OCI-LY7 (cell line): ENCODE results near the gene FCRLB. TPM values are rescaled to one million over a fixed set of nuclear protein-coding genes. Genes with fewer than 3 reads are reported as not detected.
"Not testable (repeated sequence)": the region's sequence is repeated elsewhere in the genome, so short reads cannot be mapped to it uniquely, and the experiment has no call there.

Experiments
- BruUV-seq: library from RNA; stranded (reverse); fragments of 400-500 nt; replicated peaks from 2 replicates; lab custom pipeline; 2021; lab: Mats Ljungman, UMichigan
- CTCF ChIA-PET: fragments of 300-600 bp; sonication (Branson Sonifier 250); formaldehyde crosslinking; loops from one replicate; lab custom pipeline; 2022; ENCODE audit warnings: antibody characterized with exemption; ENCODE audit not compliant: unreplicated experiment; lab: Charles Lee
- POLR2A ChIA-PET: fragments of 300-600 bp; sonication (Branson Sonifier 250); formaldehyde crosslinking; loops from one replicate; lab custom pipeline; 2022; ENCODE audit warnings: antibody characterized with exemption; lab: Charles Lee
- DNase-seq: peaks from one replicate; pipeline ENCODE4 v3.0.0-alpha.2; 2015; ENCODE audit warnings: low spot score
- H2AFZ ChIP-seq: fragments of 200-600 bp; sonication (generic), shearing (Covaris generic); 2 replicates; pipeline ENCODE4 v1.6.1; 2014; ENCODE audit warnings: mild to moderate bottlenecking, antibody characterized with exemption, low read length, moderate library complexity
- H3K27ac ChIP-seq: fragments of 200-600 bp; sonication (generic); 2 replicates; pipeline ENCODE4 v1.5.1; 2014; ENCODE audit warnings: mixed run types, low read depth, mild to moderate bottlenecking, moderate library complexity, low read length, inconsistent platforms; ENCODE audit not compliant: poor library complexity, severe bottlenecking
- H3K36me3 ChIP-seq: fragments of 200-600 bp; sonication (generic); 2 replicates; pipeline ENCODE4 v1.6.1; 2014; ENCODE audit warnings: mild to moderate bottlenecking, antibody characterized with exemption, low read length, moderate library complexity, mixed read lengths; ENCODE audit not compliant: insufficient read depth
- H3K4me1 ChIP-seq: fragments of 200-600 bp; sonication (generic); 2 replicates; pipeline ENCODE4 v1.5.1; 2014; ENCODE audit warnings: mild to moderate bottlenecking, low read length; ENCODE audit not compliant: insufficient read depth, poor library complexity, severe bottlenecking
- H3K4me2 ChIP-seq: fragments of 200-600 bp; sonication (generic); 2 replicates; pipeline ENCODE4 v1.6.1; 2014; ENCODE audit warnings: mild to moderate bottlenecking, low read length
- H3K4me3 ChIP-seq: fragments of 200-600 bp; sonication (generic); 2 replicates; pipeline ENCODE4 v1.5.1; 2014; ENCODE audit warnings: mild to moderate bottlenecking, low read depth, low read length; ENCODE audit not compliant: poor library complexity, severe bottlenecking
- H3K79me2 ChIP-seq: fragments of 200-600 bp; sonication (generic); 2 replicates; pipeline ENCODE4 v1.6.1; 2016; ENCODE audit warnings: low read depth, mild to moderate bottlenecking, low read length, moderate library complexity, mixed read lengths; ENCODE audit not compliant: insufficient read depth
- H3K9me2 ChIP-seq: fragments of 200-600 bp; sonication (generic); 2 replicates; pipeline ENCODE4 v1.6.1; 2016; ENCODE audit warnings: mild to moderate bottlenecking, low read length, mixed read lengths; ENCODE audit not compliant: insufficient read depth
- H3K9me3 ChIP-seq: fragments of 200-600 bp; sonication (generic); 2 replicates; pipeline ENCODE4 v1.6.1; 2014; ENCODE audit warnings: mild to moderate bottlenecking, mixed run types, low read length, mixed read lengths
- H4K20me1 ChIP-seq: fragments of 200-600 bp; sonication (generic); 2 replicates; pipeline ENCODE4 v1.6.1; 2014; ENCODE audit warnings: mild to moderate bottlenecking, antibody characterized with exemption, low read length, moderate library complexity, mixed read lengths; ENCODE audit not compliant: insufficient read depth
- CTCF ChIP-seq: fragments of 200-600 bp; sonication (generic); conservative IDR thresholded peaks from 2 replicates; pipeline ENCODE4 v1.5.1; 2014; ENCODE audit warnings: mild to moderate bottlenecking, antibody characterized with exemption, low read length, moderate library complexity, mixed read lengths
- EZH2phosphoT487 ChIP-seq: fragments of 200-600 bp; sonication (generic); IDR thresholded peaks from 2 replicates; pipeline ENCODE4 v1.6.1; 2018; ENCODE audit warnings: low read depth, borderline replicate concordance, mild to moderate bottlenecking, mixed run types, antibody characterized with exemption, low read length, moderate library complexity, mixed read lengths
- intact Hi-C: fragments of 100-400 bp; cut with micrococcal nuclease; formaldehyde crosslinking; loops from one replicate; pipeline ENCODE4 v1.10.0; 2022; ENCODE audit not compliant: unreplicated experiment
- total RNA-seq, 2 experiments: library from RNA; depleted of rRNA in 1 of 2; stranded (reverse); fragments of >200 nt in 1 of 2; shearing (Covaris generic) in 1 of 2; gene quantifications; 2 replicates each; pipeline ENCODE4 v1.2.3, GENCODE V29; 2014 to 2022

Gene FCRLB
- total RNA-seq, 2 experiments from 2014 or later: 2.6 to 3.8 TPM

GRCh38 chr1:161723459-161724141 is 2.3 kb downstream of the FCRLB start:
- intact Hi-C loops: no loop called here
- POLR2A ChIA-PET: interaction anchor here (0.9 to 3.5 kb wide), 2 partner anchors 10 to 16 kb away, joined by 7 to 20 read pairs; partner anchors contain the start of gene FCRLA
- no peak overlapping the region for H3K4me3 ChIP-seq
- no peak overlapping the region for H2AFZ ChIP-seq
- no peaks in the 10 kb centered on the region for H3K36me3 ChIP-seq
- BruUV-seq: no TSS peak
- H3K79me2 ChIP-seq: no peaks in the 10 kb centered on the region
- no peaks in the 10 kb centered on the region for H3K9me2 ChIP-seq
- peak overlapping the region; percentile 5; the same call in 1 of the 2 replicates for H3K4me2 ChIP-seq
- no peak for TF ChIP-seq EZH2phosphoT487
- TF ChIP-seq CTCF: no peak
- no peaks in the 10 kb centered on the region for H4K20me1 ChIP-seq
- H3K4me1 ChIP-seq: peaks cover 66% of the 10 kb centered on the region
- CTCF ChIA-PET: no interaction called here
- DNase-seq: no peak
- no peak overlapping the region for H3K27ac ChIP-seq
- H3K9me3 ChIP-seq: no peaks in the 10 kb centered on the region

- H3K9me3 ChIP-seq, H3K9me2 ChIP-seq, BruUV-seq, DNase-seq, H3K36me3 ChIP-seq, intact Hi-C loops, H3K79me2 ChIP-seq, H4K20me1 ChIP-seq: not testable (repeated sequence)
- Histone ChIP-seq H3K4me3 (peak overlapping the region; percentile 77), H2AFZ (peak overlapping the region; percentile 34; the same call in 1 of the 2 replicates), H3K27ac (peak overlapping the region; percentile 61), H3K4me1 (peaks cover 50% of the 10 kb centered on the region), H3K4me2 (peak overlapping the region; percentile 84)
- ChIA-PET POLR2A (interaction anchor here (0.9 to 3.8 kb wide), 5 partner anchors 9 to 41 kb away, joined by 3 to 44 read pairs (median 31); partner anchors contain the start of genes ATF6 and FCRLA), CTCF (interaction anchor here (0.8 to 1.1 kb wide), 2 partner anchors 11 to 23 kb away, joined by 3 read pairs; no protein-coding TSS in a partner anchor)
These were observed 4.0 kb downstream of the FCRLB start for GRCh38 chr1:161725258-161725907.

- Histone ChIP-seq H3K4me1 (peaks cover 44% of the 10 kb centered on the region), H3K79me2 (no peaks in the 10 kb centered on the region), H3K9me3 (no peaks in the 10 kb centered on the region), H4K20me1 (no peaks in the 10 kb centered on the region), H3K4me3 (peak overlapping the region; percentile 77), H2AFZ (peak overlapping the region; percentile 34; the same call in 1 of the 2 replicates), H3K4me2 (peak overlapping the region; percentile 84), H3K36me3 (no peaks in the 10 kb centered on the region), H3K9me2 (no peaks in the 10 kb centered on the region), H3K27ac (peak overlapping the region; percentile 61)
- TF ChIP-seq CTCF: peak; percentile 19; the same call in 1 of the 2 replicates
- TF ChIP-seq EZH2phosphoT487: no peak
- intact Hi-C loops: loop anchor here (1.0 kb wide), 1 partner anchor 19 kb away; the partner anchor contains the start of gene FCRLA
- POLR2A ChIA-PET: interaction anchor here (0.8 to 3.8 kb wide), 9 partner anchors 10 to 49 kb away, joined by 3 to 44 read pairs (median 4); partner anchors contain the start of genes ATF6, DUSP12 and FCRLA
- DNase-seq: peak; percentile 56
- CTCF ChIA-PET: interaction anchor here (0.8 to 1.4 kb wide), 3 partner anchors 11 to 23 kb away, joined by 3 to 4 read pairs (median 3); no protein-coding TSS in a partner anchor
- TSS peak; percentile 64 for BruUV-seq
These were observed 4.6 kb downstream of the FCRLB start for GRCh38 chr1:161725908-161726472.
